IPS-11a (cell line): ENCODE results near the gene POSTN.

Experiments
- H3K4me3 ChIP-seq: one replicate; pipeline ENCODE4 v1.5.1; 2013; ENCODE audit warnings: low read depth, low read length, control low read depth

The POSTN gene

GRCh38 chr13:37526710-37527473, 71.7 kb downstream of the POSTN start:
- no peak overlapping the region for H3K4me3 ChIP-seq

GRCh38 chr13:37515226-37515625, 83.3 kb downstream of the POSTN start:
- no peak overlapping the region for H3K4me3 ChIP-seq
